GM23338 (cell line): ENCODE data around the gene TNFRSF11A. TPM values are rescaled to one million over a fixed set of nuclear protein-coding genes. Genes with fewer than 3 reads are reported as not detected.

ENCODE experiments used
- ATAC-seq: fragments of 200-7000 bp; cut with Tn5 transposase; 3 replicates; pipeline ENCODE4 v1.9.1; 2020
- DNase-seq: peaks from one replicate; pipeline ENCODE4 v3.0.0-alpha.2; 2015; ENCODE audit warnings: low spot score
- H2AFZ ChIP-seq: fragments of 200-600 bp; sonication (generic); 2 replicates; pipeline ENCODE4 v1.8.0; 2016; ENCODE audit warnings: antibody characterized with exemption, mild to moderate bottlenecking, moderate library complexity
- H3F3A ChIP-seq: fragments of 200-600 bp; sonication (generic); replicated peaks from 2 replicates; pipeline ENCODE4 v1.8.0; 2017; ENCODE audit warnings: antibody characterized with exemption, mixed run types, low read depth
- H3K27ac ChIP-seq: fragments of 200-600 bp; sonication (generic); 2 replicates; pipeline ENCODE4 v1.6.1; 2016; ENCODE audit warnings: low read depth
- H3K27me3 ChIP-seq: fragments of 200-600 bp; sonication (generic); 2 replicates; pipeline ENCODE4 v1.8.0; 2016; ENCODE audit warnings: mild to moderate bottlenecking, mixed run types, moderate library complexity; ENCODE audit not compliant: insufficient read depth
- H3K36me3 ChIP-seq: fragments of 200-600 bp; sonication (generic); 2 replicates; pipeline ENCODE4 v1.8.0; 2016; ENCODE audit warnings: mild to moderate bottlenecking; ENCODE audit not compliant: insufficient read depth
- H3K4me1 ChIP-seq: fragments of 200-600 bp; sonication (generic); 2 replicates; pipeline ENCODE4 v1.8.0; 2016; ENCODE audit warnings: mild to moderate bottlenecking, moderate library complexity; ENCODE audit not compliant: insufficient read depth
- H3K4me2 ChIP-seq: fragments of 200-600 bp; sonication (generic); 2 replicates; pipeline ENCODE4 v1.7.1; 2017; ENCODE audit warnings: mixed run types
- H3K4me3 ChIP-seq: fragments of 200-600 bp; sonication (generic); 2 replicates; pipeline ENCODE4 v1.6.1; 2016; ENCODE audit warnings: mixed run types
- H3K79me2 ChIP-seq: fragments of 200-600 bp; sonication (generic); replicated peaks from 2 replicates; pipeline ENCODE4 v1.8.0; 2017; ENCODE audit warnings: mild to moderate bottlenecking; ENCODE audit not compliant: insufficient read depth
- H3K9me2 ChIP-seq: fragments of 200-600 bp; sonication (generic); 2 replicates; pipeline ENCODE4 v1.8.0; 2017; ENCODE audit not compliant: insufficient read depth
- H4K20me1 ChIP-seq: fragments of 200-600 bp; sonication (generic); replicated peaks from 2 replicates; pipeline ENCODE4 v1.8.0; 2017; ENCODE audit warnings: mild to moderate bottlenecking; ENCODE audit not compliant: insufficient read depth
- H3K27ac Mint-ChIP-seq: 2 replicates; pipeline ENCODE4 v1.8.0; 2020; ENCODE audit warnings: inconsistent platforms, mild to moderate bottlenecking, moderate library complexity, mixed read lengths
- H3K27me3 Mint-ChIP-seq: 3 replicates; pipeline ENCODE4 v1.8.0; 2022; ENCODE audit warnings: low read depth, mild to moderate bottlenecking, moderate library complexity, mixed read lengths, inconsistent platforms; ENCODE audit not compliant: insufficient read depth, poor library complexity
- H3K36me3 Mint-ChIP-seq: 3 replicates; pipeline ENCODE4 v1.8.0; 2021; ENCODE audit warnings: low read depth, mild to moderate bottlenecking, inconsistent platforms, moderate library complexity, mixed read lengths
- H3K4me1 Mint-ChIP-seq: 3 replicates; pipeline ENCODE4 v1.8.0; 2020; ENCODE audit warnings: mild to moderate bottlenecking, inconsistent platforms, mixed read lengths
- H3K4me3 Mint-ChIP-seq: 3 replicates; pipeline ENCODE4 v1.8.0; 2021; ENCODE audit warnings: moderate library complexity, mild to moderate bottlenecking, inconsistent platforms, mixed read lengths
- H3K9me3 Mint-ChIP-seq: 3 replicates; pipeline ENCODE4 v1.8.0; 2020; ENCODE audit warnings: moderate library complexity, mild to moderate bottlenecking, inconsistent platforms, mixed read lengths
- CREB1 ChIP-seq: fragments of 250-450 bp; sonication (Bioruptor Pico); IDR thresholded peaks from 2 replicates; pipeline ENCODE4 v1.5.0; 2020; ENCODE audit warnings: low read depth, mild to moderate bottlenecking, moderate library complexity
- EZH2 ChIP-seq: fragments of 200-600 bp; sonication (generic); IDR thresholded peaks from one replicate; pipeline ENCODE4 v1.8.0; 2017; ENCODE audit warnings: antibody characterized with exemption, mild to moderate bottlenecking, low read depth; ENCODE audit not compliant: unreplicated experiment
- EZH2phosphoT487 ChIP-seq: fragments of 200-600 bp; sonication (generic); IDR thresholded peaks from one replicate; pipeline ENCODE4 v1.8.1; 2018; ENCODE audit warnings: antibody characterized with exemption; ENCODE audit not compliant: unreplicated experiment
- JUNB ChIP-seq: IDR thresholded peaks from one replicate; pipeline ENCODE4 v1.6.1; 2016; ENCODE audit warnings: antibody characterized with exemption; ENCODE audit not compliant: unreplicated experiment
- NANOG ChIP-seq: IDR thresholded peaks from 2 replicates; pipeline ENCODE4 v1.6.1; 2016; ENCODE audit warnings: antibody characterized with exemption, borderline replicate concordance
- POLR2AphosphoS5 ChIP-seq: IDR thresholded peaks from 2 replicates; pipeline ENCODE4 v1.6.1; 2016; ENCODE audit warnings: antibody characterized with exemption, low read depth
- REST ChIP-seq: IDR thresholded peaks from one replicate; pipeline ENCODE4 v1.6.1; 2018; ENCODE audit warnings: antibody characterized with exemption; ENCODE audit not compliant: unreplicated experiment
- ZNF114 ChIP-seq: fragments of 250-450 bp; sonication (Bioruptor Pico); IDR thresholded peaks from 2 replicates; pipeline ENCODE4 v1.5.0; 2020; ENCODE audit warnings: mild to moderate bottlenecking, moderate library complexity
- ZNF331 ChIP-seq: fragments of 250-450 bp; sonication (Bioruptor Pico); IDR thresholded peaks from 2 replicates; pipeline ENCODE4 v1.5.0; 2020; ENCODE audit warnings: low read depth, mild to moderate bottlenecking, moderate library complexity
- polyA plus RNA-seq: library from polyadenylated mRNA; unstranded; fragments of >200 nt; fragmentation: Nextera tagmentation; extraction: Ambion mirVana; gene quantifications from 2 replicates; pipeline ENCODE4 v1.2.1, GENCODE V29; 2016
- total RNA-seq: library from RNA; depleted of rRNA; stranded (reverse); fragments of >200 nt; shearing (Covaris generic); gene quantifications from 2 replicates; pipeline ENCODE4 v1.2.3, GENCODE V29; 2014
- TF ChIP-seq, protein P1 (sequence below), 2 experiments: fragments of 200-600 bp in 1 of 2; sonication (generic) in 1 of 2; conservative IDR thresholded peaks; 2 replicates each; pipeline versions ENCODE4 v1.5.1 to v1.6.1; 2016 to 2017; ENCODE audit warnings: antibody characterized with exemption in 2 of 2, low read depth in 2 of 2, mild to moderate bottlenecking in 2 of 2, moderate library complexity in 1 of 2
- TF ChIP-seq, protein P2 (sequence below): fragments of 250-450 bp; sonication (Bioruptor Pico); IDR thresholded peaks from 2 replicates; pipeline ENCODE4 v1.5.0; 2020; ENCODE audit warnings: mild to moderate bottlenecking, moderate library complexity
- TF ChIP-seq, protein P3 (sequence below): IDR thresholded peaks from 2 replicates; pipeline ENCODE4 v1.6.1; 2016; ENCODE audit warnings: antibody characterized with exemption

Gene TNFRSF11A
- total and polyA plus RNA-seq, 2 experiments from 2014 or later: 3.8 to 7.3 TPM

DNA sequence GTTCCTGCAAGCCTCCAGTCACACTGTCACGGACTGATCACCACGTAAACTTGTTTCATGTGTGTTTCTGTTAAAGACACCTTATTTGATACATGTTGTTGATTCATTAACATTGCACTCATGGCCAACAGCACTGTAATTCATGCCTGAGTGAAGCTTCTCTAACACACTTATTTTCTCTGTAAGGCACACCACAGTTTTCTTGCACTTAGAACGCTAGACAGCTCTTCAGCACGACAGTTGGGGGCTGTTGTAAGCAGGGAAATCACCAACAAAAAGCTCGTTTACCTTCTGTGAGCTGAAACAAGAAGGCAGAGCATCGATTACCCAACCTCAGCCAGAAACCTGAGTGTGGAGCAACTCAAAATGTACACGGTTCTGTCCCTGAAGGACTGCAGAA lies 28.1 kb downstream of the TNFRSF11A start:
- no peak overlapping the region for H3K4me3 Mint-ChIP-seq
- Histone ChIP-seq H3K27me3 (no peaks in the 10 kb centered on the region), H3K4me1 (no peaks in the 10 kb centered on the region; the same call in none of the 2 replicates), H3K79me2 (no peaks in the 10 kb centered on the region), H3K9me2 (no peaks in the 10 kb centered on the region), H3F3A (0 out of 2 replicates have a peak, but pooled peaks cover 5% of the 10 kb centered on the region), H3K36me3 (no peaks in the 10 kb centered on the region), H3K4me3 (no peak overlapping the region), H4K20me1 (no peaks in the 10 kb centered on the region), H3K27ac (peak overlapping the region; percentile 7; the same call in 1 of the 2 replicates), H2AFZ (no peak overlapping the region), H3K4me2 (no peak overlapping the region)
- ATAC-seq: no peak
- H3K27me3 Mint-ChIP-seq: peaks cover 5% of the 10 kb centered on the region
- peaks cover 33% of the 10 kb centered on the region for H3K4me1 Mint-ChIP-seq
- no peak for DNase-seq
- TF ChIP-seq POLR2AphosphoS5 (no peak), NANOG (no peak), ZNF331 (no peak), EZH2phosphoT487 (no peak), JUNB (no peak), REST (no peak), EZH2 (no peak), ZNF114 (CRISPR knock-in tag) (no peak), CREB1 (CRISPR knock-in tag) (no peak)
- TF ChIP-seq, protein P1, sequence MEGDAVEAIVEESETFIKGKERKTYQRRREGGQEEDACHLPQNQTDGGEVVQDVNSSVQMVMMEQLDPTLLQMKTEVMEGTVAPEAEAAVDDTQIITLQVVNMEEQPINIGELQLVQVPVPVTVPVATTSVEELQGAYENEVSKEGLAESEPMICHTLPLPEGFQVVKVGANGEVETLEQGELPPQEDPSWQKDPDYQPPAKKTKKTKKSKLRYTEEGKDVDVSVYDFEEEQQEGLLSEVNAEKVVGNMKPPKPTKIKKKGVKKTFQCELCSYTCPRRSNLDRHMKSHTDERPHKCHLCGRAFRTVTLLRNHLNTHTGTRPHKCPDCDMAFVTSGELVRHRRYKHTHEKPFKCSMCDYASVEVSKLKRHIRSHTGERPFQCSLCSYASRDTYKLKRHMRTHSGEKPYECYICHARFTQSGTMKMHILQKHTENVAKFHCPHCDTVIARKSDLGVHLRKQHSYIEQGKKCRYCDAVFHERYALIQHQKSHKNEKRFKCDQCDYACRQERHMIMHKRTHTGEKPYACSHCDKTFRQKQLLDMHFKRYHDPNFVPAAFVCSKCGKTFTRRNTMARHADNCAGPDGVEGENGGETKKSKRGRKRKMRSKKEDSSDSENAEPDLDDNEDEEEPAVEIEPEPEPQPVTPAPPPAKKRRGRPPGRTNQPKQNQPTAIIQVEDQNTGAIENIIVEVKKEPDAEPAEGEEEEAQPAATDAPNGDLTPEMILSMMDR (conservative IDR thresholded peaks at IDR 0.05; ENCODE audit: low read depth in 2 of 2): no peak
- TF ChIP-seq, protein P2, sequence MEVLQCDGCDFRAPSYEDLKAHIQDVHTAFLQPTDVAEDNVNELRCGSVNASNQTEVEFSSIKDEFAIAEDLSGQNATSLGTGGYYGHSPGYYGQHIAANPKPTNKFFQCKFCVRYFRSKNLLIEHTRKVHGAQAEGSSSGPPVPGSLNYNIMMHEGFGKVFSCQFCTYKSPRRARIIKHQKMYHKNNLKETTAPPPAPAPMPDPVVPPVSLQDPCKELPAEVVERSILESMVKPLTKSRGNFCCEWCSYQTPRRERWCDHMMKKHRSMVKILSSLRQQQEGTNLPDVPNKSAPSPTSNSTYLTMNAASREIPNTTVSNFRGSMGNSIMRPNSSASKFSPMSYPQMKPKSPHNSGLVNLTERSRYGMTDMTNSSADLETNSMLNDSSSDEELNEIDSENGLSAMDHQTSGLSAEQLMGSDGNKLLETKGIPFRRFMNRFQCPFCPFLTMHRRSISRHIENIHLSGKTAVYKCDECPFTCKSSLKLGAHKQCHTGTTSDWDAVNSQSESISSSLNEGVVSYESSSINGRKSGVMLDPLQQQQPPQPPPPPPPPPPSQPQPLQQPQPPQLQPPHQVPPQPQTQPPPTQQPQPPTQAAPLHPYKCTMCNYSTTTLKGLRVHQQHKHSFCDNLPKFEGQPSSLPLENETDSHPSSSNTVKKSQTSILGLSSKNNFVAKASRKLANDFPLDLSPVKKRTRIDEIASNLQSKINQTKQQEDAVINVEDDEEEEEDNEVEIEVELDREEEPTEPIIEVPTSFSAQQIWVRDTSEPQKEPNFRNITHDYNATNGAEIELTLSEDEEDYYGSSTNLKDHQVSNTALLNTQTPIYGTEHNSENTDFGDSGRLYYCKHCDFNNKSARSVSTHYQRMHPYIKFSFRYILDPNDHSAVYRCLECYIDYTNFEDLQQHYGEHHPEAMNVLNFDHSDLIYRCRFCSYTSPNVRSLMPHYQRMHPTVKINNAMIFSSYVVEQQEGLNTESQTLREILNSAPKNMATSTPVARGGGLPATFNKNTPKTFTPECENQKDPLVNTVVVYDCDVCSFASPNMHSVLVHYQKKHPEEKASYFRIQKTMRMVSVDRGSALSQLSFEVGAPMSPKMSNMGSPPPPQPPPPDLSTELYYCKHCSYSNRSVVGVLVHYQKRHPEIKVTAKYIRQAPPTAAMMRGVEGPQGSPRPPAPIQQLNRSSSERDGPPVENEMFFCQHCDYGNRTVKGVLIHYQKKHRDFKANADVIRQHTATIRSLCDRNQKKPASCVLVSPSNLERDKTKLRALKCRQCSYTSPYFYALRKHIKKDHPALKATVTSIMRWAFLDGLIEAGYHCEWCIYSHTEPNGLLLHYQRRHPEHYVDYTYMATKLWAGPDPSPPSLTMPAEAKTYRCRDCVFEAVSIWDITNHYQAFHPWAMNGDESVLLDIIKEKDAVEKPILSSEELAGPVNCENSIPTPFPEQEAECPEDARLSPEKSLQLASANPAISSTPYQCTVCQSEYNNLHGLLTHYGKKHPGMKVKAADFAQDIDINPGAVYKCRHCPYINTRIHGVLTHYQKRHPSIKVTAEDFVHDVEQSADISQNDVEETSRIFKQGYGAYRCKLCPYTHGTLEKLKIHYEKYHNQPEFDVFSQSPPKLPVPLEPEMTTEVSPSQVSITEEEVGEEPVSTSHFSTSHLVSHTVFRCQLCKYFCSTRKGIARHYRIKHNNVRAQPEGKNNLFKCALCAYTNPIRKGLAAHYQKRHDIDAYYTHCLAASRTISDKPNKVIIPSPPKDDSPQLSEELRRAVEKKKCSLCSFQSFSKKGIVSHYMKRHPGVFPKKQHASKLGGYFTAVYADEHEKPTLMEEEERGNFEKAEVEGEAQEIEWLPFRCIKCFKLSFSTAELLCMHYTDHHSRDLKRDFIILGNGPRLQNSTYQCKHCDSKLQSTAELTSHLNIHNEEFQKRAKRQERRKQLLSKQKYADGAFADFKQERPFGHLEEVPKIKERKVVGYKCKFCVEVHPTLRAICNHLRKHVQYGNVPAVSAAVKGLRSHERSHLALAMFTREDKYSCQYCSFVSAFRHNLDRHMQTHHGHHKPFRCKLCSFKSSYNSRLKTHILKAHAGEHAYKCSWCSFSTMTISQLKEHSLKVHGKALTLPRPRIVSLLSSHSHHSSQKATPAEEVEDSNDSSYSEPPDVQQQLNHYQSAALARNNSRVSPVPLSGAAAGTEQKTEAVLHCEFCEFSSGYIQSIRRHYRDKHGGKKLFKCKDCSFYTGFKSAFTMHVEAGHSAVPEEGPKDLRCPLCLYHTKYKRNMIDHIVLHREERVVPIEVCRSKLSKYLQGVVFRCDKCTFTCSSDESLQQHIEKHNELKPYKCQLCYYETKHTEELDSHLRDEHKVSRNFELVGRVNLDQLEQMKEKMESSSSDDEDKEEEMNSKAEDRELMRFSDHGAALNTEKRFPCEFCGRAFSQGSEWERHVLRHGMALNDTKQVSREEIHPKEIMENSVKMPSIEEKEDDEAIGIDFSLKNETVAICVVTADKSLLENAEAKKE: no peak
- TF ChIP-seq, protein P3, sequence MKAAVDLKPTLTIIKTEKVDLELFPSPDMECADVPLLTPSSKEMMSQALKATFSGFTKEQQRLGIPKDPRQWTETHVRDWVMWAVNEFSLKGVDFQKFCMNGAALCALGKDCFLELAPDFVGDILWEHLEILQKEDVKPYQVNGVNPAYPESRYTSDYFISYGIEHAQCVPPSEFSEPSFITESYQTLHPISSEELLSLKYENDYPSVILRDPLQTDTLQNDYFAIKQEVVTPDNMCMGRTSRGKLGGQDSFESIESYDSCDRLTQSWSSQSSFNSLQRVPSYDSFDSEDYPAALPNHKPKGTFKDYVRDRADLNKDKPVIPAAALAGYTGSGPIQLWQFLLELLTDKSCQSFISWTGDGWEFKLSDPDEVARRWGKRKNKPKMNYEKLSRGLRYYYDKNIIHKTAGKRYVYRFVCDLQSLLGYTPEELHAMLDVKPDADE: no peak
- H3K9me3 Mint-ChIP-seq: no peaks in the 10 kb centered on the region
- H3K36me3 Mint-ChIP-seq: peaks cover 8% of the 10 kb centered on the region; the same call in 2 of the 3 replicates
- H3K27ac Mint-ChIP-seq: no peak overlapping the region
